ENCODE data around the gene RFC4.

DNA sequence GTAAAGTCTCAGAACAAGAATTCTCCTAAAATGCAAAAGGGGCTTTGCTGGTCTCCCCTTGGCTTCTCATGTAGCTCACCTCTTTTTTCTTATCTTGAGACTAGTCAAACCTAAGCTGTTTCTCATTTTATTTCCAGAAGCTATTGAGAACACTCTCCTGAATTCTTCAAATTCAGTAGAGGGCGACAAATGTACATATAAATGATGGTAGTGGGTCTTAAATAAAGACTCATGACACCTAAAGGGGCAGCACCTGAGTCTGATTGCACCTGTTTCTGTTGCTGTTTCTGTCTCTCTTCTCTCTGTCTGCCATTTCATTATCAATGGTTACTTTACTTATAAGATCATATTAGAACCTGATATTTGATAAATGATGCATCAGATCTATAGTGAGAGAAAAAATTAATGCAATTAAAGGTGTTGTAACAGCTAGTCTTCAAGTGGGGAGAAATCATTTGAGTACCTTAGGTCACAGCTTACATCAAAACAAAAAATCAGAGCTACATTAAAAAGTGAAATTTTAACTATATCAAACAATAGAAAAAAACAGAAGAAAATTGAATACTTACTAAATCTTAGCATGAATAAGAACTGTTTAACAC lies 43.2 kb upstream of the RFC4 start:
- TF ChIP-seq, protein P1, sequence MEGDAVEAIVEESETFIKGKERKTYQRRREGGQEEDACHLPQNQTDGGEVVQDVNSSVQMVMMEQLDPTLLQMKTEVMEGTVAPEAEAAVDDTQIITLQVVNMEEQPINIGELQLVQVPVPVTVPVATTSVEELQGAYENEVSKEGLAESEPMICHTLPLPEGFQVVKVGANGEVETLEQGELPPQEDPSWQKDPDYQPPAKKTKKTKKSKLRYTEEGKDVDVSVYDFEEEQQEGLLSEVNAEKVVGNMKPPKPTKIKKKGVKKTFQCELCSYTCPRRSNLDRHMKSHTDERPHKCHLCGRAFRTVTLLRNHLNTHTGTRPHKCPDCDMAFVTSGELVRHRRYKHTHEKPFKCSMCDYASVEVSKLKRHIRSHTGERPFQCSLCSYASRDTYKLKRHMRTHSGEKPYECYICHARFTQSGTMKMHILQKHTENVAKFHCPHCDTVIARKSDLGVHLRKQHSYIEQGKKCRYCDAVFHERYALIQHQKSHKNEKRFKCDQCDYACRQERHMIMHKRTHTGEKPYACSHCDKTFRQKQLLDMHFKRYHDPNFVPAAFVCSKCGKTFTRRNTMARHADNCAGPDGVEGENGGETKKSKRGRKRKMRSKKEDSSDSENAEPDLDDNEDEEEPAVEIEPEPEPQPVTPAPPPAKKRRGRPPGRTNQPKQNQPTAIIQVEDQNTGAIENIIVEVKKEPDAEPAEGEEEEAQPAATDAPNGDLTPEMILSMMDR (IDR thresholded peaks at IDR 0.05; ENCODE audit: poor library complexity), result peak; percentile 71
- TF ChIP-seq EZH2phosphoT487 (IDR thresholded peaks at IDR 0.05; ENCODE audit: low read depth, severe bottlenecking, unreplicated experiment), result no peak
- TF ChIP-seq EZH2 (IDR thresholded peaks at IDR 0.05; ENCODE audit: borderline replicate concordance), result no peak
